Central memory CD4-positive, alpha-beta T cell (primary cell): ENCODE results near the gene PRDM11.

ENCODE experiments used
- DNase-seq: peaks from one replicate; pipeline ENCODE4 v3.0.0; 2022

Gene PRDM11

DNA sequence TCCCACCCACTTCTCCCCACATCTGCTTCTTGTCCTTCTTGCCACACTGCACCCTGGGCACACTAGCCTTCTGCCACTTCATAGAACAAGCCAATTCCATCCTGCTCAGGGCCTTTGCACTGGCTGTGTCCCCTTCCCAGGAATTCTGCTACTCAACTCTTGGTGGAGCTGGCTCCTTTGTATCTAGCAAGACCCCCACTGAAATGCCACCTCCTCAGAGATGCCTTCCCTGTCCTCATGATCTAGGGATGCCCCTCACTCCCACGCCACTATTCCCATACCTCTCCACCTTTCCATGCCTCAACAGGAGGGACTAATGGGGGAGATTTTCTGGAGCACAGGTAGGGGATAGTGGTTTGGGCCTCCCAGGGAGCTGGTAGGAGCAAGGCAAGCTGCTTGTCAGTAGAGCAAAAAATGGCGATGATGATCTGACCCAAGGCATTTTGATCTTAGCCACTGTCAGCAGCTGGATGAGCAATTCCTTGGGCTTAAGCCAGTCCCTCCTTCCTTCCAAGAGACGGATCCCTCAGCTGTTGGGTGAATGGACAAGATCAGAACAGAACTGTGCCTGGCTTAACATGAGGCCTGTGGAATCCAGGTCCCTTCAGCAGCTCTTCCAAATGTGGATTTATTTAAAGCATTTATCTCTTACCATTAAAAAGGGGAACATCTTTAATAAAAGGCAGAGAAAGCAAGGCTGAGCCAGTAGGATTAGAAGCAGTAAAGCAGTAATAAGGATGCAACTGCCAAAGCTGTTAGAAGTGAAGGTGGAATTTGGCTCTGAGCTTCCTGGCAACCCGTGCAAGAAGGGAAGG, 4.0 kb upstream of the PRDM11 start:
- DNase-seq: no peak

DNA sequence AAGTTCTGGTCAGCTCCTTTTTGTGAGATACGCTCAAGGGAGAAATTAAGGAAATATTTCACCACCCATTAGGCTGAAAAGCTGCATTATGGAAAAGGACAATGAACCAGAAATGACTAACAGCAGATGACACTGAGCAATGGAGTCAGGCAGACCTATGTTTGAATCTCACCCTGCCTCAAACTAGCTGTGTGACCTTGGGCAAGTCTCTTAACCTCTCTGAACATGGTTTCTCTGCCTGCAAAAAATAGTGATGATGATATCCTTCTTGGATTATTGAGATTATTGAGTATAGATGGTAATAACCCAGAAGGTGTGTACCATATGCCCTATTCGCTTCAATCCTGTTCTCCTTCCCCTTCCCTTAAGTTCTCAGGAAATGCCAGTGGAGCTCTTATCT, 2.9 kb upstream of the PRDM11 start:
- DNase-seq: no peak

DNA sequence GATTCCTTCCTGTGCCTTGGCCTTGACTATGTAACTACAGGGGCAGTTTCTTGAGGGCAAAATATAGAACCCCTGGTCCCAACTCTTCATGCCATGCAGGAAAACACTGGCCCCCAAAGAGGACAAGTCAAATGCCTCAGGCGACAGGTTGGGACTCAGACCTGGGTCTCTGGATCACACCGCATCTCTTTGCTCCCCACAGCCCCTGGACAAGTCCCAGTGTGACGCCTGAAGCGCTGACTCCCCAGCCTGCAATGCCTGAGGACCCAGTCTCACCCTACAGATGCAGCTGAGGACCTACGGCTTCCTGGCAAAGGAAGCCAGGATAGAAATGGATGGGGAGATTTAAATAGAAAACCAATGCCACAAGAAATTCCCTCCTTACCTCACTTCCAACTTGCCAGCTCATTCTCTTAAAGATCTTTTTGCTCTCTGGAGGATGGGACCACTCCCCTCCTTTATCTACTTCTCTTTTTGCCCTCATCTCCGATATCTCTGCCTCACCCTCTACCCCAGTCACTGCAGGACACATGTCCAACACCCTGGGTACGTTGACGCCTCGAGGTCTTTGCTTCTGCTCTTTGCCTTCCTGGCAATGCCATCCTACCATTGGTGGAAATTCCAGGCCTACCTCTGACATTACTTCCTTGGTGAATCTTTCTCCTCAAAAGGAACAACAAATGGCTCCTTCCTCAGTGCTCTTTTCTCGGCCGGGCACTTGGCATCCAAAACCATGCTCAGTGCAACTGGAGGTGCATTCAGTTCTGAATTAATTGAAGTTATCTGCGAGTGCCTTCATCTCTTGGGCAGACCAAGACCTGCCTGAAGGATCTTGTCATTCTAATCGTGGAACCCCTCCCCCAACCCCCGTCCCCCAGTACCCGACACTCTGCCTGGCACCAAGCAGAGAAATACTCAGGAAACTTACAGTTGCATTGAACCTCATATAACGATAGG, 2.0 kb upstream of the PRDM11 start:
- DNase-seq: no peak

DNA sequence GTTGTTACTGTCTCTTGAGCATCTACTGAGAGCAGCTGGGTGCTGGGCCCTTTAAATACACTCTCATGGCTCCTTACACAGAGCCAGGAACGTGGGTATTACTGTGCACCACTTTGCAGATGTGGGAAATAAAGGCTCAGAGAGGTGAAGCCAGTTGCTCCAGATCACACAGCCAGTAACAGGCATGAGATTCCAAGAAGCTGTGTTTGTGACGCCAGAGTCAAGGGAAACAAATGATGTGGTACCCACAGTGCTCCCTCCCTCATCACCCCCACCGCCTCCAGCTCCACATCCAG, 1.4 kb upstream of the PRDM11 start:
- no peak for DNase-seq

DNA sequence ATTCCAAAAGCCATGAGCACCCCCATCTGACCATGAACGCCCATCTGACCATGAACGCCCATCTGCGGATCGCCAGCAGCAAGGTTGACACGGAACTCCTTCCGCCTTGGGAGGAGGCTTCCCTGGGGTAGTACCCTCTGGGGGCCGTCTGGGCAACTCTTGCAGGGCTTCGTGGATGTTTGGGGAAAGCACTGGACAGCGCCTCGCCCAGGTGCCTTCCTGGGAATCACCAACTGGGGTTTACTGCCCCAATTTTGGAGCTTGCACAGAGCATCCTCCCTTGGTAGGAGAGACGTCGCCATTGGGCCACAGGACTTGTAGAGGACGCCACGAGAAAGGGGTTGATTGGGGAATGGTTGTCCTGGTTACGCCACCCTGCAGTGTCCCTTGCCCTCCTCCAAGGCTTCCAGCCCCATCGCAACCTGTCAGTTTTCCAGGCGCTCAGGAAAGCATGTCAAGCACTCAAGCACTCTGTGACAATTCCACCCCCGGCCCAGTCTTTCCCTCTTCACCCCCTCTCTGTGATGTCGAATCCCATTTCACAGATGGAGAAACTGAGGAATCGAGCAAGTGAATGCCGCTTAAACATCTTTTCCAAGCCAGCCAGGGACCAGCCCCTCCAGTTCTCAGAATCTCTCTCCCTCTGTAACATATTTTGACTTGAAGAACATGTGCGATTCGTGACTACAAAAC, 914 bp upstream of the PRDM11 start:
- DNase-seq: no peak

DNA sequence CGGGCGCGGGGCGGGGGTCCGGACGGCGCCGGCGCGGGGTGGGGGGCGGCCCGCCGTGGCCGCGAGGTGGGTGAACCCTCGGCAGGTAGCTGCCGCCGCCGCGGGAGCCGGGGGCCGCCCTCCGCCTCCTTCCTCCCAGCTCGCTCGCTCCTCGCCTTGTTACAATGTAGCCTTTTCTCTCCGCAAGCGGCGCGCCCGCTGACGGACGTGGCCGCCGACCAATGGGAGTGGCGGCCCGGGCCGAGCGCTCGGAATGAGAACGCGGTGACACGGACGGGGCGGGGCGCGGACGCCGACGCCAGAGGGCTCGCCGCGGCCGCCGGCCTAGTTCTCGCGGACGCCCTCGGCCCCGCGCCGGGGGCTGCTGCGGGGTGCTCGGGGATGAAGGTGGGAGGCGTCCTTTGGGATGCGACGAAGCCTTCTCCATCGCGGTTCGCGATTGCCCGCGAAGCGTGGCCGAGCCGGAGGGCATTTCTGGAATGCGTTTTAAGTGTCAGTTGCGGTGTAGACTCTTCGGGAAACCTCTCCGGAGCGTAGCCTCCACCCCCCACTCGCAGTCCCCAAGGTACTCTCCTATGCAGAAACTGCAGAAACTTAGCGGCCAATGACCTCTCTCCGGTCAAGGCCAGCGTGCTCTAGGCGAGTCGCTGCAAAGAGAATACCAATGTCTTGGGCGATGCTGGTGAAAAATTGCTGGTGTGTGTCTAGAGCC, 734 bp downstream of the PRDM11 start:
- peak; percentile 91 for DNase-seq

DNA sequence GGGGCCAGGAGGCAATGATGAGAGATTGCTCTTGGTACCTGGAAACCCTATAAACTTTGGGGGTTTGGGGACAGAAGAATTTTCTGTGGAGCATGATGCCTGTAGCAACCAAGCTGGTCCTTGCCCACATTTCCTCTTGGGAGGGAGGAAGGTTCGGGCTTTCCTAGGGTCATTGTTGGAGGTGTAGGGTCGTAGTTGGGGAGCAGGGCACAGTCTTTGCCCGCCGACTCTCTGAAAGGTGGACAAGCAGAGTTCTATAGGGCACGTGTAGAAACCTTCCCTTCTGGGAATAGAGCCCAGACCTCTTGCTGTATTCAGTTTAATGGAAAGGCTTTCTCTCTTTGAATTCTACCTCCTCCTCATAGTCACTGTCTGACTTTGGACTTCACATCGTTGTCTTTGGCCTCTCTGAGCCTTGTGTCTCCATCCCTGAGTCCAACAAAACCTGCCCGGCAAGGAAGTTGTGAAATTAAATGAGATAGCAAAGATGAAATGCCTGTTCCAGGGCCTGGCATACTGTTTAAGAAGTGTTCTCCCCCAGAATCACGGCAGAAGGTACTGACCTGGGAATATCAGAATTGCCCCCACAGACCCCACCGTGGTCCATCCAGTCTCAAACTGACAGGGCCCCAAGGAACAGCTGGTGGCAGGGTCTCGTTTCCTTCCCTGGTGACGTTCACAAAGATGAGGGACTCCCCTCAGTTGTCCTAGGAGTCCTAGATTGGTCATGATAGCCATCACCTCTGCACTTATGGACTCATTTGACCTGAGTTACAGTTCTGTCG, 1.6 kb downstream of the PRDM11 start:
- no peak for DNase-seq

DNA sequence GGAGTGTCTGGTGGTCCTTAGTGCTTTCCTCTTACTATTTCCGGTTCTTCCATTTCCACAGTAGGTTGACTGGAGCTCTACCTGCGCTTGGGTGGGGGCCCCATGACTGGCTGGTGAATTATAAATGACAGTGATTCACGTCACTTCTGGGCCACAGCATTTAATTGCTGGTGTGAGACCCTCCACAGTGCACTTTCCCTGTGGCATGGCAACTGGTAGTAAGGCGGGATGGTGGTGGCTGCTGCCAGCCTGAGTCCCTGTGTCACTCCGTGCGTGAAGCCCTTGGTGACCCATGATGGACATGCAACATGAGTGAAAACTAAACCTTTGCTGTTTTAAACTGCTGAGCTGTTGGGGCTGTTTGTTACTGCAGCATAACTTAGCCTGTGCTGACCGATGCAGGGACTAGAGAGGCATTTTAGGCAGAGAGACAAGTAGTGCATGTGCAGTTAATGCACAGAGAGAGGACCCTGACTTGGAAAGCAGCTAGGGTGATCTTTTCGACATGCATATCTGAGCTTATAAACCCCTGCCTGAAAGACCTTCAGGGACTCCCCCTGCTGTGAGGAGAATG, 3.1 kb downstream of the PRDM11 start:
- DNase-seq: no peak

DNA sequence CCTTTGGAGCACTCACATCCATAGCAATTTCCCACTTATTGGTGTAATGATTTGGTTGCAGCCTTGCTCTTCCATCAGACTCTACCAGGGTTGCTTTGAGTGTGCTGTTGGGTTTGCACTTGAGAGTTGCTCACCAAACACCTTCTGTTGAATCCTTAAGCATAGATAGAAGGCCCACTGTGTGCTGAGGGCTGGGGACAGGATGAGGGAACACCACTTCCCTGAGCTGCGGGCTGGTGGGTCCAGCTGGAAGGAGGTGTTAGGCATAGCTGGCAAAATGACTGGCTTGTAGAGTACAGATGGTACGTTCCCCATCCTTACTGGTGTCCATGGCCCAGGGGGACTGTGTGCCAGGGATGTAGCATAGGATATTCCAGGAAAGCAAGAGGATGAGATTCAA, 3.9 kb downstream of the PRDM11 start:
- DNase-seq: no peak

DNA sequence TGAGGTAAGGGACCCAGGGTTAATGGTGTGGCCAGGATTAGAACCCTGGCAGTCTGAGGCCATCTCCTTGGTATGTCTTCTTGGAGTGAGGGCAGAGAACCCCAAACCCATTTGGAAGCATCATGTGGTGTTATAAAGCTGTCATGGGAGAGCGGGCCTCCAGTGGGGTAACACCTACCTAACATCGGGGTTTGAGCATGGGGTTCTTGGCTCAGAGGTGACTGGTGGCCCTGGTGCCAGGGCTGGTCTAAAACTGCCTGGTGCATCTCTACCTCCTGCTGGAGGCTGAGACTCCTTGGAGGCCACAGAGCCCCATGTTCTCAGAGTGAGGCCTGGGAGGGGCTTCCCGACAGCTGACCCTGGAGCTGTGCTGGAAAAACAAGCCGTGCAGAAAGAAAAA, 4.5 kb downstream of the PRDM11 start:
- DNase-seq: no peak

DNA sequence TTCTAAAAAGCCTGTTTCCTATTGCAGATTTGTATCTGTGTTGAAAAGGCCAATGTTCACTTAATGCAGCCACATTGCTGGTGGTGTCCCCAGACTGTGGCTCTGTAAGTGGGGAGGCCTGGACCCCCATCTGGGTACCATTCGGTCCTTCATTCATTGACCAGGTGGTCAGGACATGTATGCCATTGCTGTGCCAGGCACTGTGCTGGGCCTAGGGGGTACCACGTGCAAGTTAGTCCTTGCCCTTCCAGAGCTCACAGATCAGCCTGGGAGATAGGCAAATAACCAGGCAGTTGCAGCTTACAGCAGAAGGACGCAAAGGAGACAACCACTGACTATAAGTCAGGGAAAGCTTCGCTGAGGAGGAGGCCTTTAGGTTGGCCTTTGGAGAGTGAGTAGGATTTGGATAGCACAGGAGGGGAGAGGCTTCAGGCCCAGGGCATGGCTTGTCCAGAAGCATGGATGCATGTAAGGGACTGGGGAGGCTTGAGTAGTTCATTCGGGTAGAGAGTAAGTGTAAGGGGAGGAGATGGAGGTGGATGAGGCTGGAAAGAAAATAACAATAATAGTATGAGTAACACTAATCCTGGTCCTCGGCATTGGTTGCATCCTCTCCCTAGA, 5.0 kb downstream of the PRDM11 start:
- DNase-seq: no peak

DNA sequence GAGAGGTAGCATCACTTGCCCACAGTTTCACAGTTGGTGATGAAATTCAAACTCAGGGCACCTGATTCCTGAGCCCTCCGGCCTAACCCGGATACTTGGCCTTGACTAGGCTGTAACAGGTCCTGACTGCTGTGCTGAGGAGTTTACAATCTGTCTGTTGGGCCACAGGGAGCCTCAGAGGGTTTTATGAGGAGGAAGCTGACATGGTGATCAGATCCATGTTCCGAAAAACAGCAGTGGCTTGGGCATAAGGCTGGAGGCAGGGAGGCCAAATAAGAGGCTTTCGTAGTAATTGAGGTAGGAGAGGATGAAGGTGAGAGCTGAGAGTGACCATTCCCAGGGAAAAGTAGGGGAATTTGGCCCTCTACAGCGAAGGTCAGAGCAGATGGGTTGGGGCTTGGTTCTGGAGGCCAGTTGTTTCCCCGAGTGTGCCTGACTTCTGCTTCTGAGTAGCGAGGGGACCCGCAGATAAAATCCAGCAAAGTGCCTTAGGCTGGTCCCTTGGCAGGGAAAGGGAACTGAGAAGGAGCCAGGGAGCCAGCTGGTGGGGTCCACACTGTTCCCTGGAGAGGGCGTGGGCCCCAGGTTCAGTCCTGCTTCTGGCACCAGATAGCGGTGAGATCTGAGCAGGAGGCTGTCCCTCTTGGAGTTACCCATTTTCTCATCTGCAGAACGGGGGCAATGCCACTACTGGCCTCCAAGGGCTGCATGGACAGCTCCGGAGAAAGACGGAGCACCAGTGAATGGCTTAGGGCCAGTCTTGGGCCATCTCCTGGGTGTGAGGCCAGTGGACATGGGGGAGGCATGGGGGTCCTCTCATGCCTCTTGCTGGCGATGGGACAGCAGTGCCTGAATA, 6.5 kb downstream of the PRDM11 start:
- no peak for DNase-seq

DNA sequence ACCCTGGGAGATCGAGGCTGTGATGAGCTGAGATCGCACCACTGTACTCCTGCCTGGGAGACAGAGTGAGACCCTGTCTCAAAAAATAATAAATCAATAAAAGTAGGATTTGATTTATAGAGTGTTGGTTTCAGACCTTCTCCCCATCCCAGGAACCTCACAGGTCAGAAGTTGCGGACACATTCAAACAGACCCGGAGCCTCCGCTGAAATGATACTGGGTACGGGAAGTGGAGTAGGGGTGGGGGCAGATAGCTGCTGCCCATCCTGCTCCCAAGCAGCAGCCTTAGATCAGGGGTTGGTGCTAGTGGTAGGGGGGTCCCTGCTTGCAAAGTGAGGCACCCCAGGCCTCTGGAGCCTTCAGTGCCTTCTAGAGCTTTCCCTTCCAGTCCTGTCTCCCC, 7.8 kb downstream of the PRDM11 start:
- DNase-seq: no peak

DNA sequence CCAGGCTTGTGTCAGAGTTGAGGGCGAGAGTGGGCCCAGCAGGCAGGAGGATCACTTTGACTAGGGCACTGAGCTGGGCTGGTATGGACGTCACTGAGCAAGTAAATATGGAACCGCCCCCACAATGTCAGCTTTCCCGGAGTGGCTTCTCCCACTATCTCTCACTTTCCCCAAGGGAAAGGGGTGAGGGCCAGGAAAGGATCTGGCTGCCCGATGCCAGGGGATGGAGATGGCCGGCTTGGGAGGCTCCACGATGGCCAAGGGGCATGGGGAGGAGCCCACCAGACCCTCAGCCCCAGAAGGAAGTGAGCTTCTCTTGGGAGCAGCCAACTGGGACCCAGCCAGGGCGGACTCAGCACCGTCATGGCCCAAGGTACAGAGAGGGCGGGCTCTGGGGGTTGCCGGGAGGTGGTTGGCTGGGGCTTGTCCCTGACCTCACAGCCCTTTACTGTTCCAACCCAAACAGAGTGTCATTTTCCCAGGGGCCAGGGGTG, 8.7 kb downstream of the PRDM11 start:
- no peak for DNase-seq

DNA sequence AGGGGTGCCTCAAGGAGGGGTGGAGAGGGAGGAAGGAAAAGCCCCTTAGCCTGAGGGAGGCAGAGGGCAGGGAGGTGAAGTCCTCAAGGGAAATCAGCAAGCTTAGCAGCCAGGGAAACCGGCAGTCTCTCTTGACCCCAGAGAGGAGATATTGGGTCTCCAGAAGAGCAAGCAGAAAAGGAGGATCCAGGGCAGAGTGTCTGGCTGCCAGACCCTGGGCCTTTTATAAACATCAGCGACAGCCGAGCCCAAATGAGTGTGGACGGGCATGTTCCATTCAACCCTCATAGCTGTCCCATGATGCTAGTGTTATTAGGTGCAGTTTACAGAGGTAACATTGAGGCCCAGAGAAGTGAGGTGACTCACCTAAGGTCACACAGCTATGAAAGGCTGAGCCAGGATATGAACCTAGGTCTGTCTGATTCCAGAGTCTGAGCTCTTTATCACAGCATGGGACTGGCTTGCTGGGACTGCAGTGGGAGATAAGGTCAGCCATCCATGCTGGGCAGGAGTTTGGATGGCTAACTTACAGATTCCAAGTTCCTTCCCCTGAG, 9.3 kb downstream of the PRDM11 start:
- no peak for DNase-seq

DNA sequence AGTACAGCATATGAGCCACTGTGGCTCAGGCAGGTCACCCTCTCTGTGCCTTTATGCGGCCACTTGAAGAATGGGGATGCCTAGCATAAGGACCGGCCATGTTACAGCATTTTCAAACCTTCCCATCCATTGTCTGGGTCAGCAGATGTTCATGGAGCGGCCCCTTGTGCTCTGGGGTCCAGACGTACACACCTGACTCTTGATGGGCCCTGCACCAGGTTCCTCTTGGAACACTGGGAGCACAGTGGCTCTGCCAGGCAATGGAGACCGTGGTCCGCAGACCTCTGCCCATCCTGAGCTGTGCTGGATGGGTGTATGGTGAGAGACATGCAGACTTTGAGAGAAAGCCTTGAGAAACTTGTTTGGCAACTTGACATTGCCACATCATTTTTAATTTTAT, 9.8 kb downstream of the PRDM11 start:
- DNase-seq: no peak

DNA sequence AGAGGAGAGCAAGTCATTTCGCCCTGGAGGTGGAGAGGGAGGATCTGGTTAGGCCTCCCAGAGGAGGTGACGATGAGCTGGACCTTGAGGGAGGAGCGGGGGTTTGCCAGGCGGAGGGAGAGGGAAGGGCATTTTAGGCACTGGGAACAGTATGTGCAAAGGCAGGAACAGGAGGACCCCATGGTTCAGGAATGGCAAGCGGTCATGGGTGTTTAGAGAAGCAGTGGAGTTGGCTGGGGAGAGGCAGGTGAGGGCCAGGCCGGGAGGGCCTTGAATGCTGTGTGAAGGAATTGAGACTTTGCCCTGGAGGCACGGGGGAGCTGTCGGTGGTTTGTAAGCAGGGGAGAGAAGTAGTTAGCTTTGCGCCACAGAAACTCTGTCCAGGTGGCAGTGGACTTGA, 10.3 kb downstream of the PRDM11 start:
- DNase-seq: no peak

DNA sequence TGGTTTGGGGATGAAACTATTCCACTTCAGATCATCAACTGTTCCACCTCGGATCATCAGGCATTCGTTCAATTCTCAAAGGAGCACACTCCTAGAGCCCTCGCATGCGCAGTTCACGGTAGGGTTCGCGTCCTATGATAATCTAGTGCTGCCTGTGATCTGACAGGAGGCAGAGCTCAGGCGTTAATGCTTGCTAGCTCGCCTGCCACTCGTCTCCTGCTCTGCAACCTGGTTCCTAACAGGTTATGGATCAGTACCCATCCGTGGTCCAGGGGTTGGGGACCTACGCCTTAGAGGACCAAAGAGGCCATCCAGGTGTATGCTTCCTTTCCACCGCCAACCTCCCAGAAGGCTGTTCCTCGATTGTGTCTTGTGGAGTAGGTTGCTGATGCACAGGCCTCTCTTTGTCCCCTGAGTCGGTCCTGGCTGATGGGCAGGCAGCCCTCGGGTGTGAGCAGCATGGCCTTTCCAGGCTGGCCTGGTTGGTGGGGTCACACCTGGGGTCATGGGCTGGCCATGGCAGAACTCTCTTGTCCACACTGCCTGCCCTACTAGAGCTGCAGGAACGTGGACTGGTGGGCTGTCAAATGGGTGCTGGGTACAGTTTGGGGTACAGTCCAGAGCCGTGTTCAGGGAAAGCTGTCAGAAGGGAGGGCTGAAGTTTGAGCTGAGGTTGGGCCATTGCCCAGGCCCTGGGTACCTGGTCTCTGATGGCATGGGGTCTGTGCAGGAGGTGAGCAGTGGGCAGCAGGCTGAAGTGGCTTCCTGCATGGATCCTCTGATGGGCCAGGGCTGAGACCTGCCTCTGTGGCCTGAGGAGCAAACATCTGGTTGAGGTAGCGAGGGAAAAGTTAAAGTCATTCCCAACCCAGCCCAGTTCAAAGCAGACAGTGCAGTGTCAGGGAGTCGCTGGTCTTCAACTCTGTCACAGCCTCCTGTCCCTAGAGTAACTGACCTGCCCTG, 11.1 kb downstream of the PRDM11 start:
- DNase-seq: no peak
